Peyer's patch (tissue), 4 donors: ENCODE measurements around the gene ZNF785.

ENCODE experiments used
- CTCF ChIP-seq, 6 experiments: fragments of 450-650 bp in 4 of 6; fragments of 200-600 bp in 2 of 6; sonication (generic) in 1 of 6; IDR thresholded peaks; one replicate each; pipeline ENCODE4 v1.5.1; 2017 to 2019; ENCODE audit warnings: antibody characterized with exemption in 6 of 6, mild to moderate bottlenecking in 3 of 6, moderate library complexity in 1 of 6
- POLR2A ChIP-seq, 2 donors: fragments of 450-650 bp; IDR thresholded peaks; one replicate each; pipeline ENCODE4 v1.5.1; 2017; ENCODE audit warnings: antibody characterized with exemption in 2 of 2, mild to moderate bottlenecking in 2 of 2, moderate library complexity in 2 of 2

- no peak for TF ChIP-seq CTCF (IDR thresholded peaks at IDR 0.05)
- TF ChIP-seq POLR2A (IDR thresholded peaks at IDR 0.05), result no peak
Observed at GRCh38 chr16:30601966-30602365, 16.5 kb upstream of the ZNF785 start.
